Left forelimb (tissue), 1 donor: ENCODE results near the gene FAM124A.

Experiments
- DNase-seq: peaks from one replicate; pipeline ENCODE4 v3.0.0-alpha.2; 2018; ENCODE audit warnings: low spot score

The FAM124A gene

DNA sequence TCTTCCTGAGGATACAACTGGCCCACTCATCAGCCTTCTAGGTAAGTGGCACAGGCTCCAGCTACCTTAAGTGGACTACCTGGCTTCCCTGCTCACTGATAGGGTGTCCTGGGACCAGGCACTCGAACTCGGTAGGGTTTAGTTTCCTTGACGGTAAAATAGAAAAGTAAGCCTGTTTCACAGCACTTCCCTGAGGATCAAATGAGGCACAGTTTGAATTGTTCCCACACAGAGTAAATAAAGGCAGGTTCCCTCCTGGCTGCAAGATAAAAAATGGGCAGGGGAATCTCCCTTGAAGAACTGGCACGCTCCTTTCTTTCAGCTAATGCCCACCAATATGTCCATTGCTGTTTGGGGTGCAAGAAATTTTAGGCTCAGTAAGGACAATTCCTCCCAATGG, 1.1 kb upstream of the FAM124A start:
- no peak for DNase-seq

DNA sequence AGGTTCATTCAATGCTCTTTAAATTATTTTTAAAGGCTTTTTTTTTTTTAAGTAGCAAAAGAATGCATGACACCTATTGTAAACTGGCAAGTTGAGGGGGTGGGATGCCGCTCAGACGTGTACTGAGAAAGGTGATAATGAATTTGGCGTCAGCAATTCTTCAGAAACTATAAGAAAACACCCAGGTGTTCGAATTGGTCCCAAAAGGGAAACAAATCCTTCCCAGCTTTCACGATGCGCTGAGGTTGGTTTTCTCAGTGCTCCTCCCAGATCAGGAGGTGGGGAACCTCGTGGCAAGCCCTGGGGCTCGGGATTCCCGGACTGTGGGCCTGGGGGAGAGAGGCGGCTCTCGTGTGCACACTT, 543 bp upstream of the FAM124A start:
- DNase-seq, result no peak

DNA sequence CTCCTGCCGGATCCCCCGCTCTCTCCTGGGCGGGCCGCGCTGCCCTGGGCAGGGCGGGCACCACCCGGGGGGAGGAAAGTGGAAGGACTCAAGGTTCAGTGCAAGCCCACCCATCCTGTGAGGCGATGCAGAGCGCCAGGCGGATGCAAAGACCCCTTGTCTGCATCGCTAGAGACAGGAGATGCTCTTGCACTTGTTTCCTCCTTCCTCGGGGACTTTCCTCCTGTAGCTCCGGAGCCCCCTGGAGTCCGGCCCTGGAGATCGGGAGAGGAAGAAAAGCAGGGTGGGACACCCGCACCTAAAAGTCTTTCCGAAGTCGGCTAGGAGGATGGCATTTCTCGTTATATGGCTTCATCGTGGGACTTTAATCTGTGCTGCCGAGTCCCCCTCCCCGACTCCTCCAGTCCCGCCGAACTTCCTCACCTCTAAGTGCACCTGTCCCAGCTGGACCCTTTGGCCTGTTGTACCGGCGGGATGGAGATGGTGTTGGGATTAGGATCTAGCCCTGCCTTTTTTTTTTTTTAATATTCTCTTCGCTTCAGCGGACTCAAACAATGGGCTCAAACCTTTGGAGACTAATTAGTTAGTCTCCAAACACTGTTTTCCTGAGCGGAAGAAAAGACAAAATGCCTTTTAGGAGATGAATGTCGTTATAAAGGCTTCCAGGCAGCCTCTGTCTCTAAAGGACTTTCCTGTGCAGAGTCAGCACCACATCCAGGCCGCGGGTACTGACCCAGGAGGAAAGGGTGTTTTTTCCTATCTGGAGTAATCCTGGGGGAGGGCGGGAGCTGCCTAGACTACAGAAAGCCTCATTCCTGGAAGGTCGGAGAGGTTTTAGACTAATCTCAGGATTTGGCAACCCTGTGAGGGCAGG, 725 bp downstream of the FAM124A start:
- DNase-seq, result no peak

DNA sequence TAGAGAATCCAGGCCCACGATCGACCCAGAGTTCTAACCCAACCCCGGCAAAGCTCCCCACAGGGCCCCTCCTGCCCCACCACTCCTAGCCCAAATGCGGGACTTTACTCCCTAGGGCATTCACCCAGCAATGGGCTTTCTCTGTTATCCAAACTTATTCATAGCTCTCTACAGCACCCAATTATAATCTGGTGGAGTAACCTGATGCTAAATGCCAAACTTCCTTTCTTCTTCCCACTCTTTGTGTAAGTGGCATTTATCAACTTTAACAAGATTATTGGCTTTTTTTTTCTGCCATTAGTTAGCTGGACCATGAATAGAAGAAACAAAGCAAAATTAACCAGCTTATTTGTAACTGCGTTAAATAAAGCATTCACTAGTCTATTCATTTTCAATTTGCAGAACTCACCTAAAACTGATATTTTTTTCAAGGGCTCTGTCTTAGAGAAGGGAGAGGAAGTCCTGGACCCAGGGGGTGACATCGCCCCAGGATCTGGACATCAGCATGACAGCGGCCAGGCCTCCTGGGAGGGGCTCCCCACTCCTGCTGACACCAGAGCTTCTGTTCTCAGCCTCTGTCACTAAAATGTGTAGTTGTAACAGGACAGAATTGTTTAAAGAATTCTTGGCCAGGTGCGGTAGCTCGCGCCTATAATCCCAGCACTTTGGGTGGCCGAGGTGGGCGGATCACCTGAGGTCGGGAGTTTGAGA, 1.5 kb downstream of the FAM124A start:
- no peak for DNase-seq

DNA sequence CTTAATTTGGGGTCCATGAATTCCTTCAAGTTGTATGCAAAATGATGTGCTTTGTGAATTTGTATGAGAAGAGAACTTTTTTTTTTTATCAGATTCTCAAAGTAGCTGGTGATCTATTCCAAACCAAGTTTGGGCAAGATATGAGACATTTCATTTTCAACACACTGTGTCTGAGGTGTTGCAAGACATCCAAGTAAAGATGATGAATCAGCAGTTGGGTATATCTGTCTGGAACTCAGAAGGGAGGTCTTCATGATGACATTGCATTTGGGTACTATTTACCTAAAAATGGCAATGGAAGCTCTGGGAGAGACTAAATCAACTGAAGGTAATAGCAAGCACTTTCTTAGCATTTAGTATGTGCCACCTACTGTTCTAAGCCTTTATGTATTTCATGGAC, 2.8 kb downstream of the FAM124A start:
- no peak for DNase-seq

DNA sequence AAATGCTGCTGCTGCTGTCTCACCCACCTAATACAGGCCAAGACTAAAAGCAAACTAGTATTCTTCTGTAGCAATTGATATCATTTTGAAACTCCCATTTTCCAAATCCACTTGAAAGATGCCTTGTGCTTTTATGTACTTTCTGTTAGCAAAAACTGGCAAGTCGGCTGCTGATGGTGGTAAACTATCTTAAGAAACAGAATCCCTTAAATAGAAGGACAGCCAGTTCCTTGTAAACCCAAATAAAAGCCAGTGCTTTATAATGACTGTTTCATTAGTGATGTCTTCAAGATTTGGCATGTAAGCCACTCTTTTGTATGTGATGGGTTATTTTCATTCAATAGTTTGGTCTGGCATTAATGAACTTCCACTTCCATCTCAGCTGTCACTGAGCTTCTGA, 5.2 kb downstream of the FAM124A start:
- no peak for DNase-seq

DNA sequence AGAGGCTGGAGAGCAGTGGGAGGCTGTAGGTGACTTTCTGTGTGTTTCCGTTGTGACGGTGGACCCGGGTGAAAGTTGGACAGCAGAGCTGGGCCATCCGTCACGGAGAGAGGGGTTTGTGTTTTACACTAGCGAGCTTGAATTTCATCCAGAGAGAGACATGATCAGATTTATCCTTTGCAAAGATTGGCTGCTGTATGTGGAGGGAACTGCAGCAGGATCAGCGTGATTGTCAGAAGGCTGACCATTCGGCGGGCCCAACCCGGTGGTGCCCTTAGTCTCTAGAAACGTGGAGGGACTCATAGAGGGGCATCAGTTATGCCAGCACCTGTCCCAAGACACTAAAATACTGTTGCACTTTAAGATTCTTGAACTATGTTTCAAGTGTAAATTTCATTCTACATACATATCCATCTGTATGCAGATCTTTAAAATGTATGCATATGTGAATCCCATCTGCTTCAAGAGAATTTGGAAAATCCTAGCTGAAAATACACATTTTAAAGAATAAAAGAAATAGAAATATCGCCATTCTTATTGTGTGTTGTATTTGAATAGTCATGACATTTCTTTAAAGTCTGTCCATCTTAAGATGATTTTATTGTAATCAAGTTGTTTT, 7.0 kb downstream of the FAM124A start:
- DNase-seq, result no peak

DNA sequence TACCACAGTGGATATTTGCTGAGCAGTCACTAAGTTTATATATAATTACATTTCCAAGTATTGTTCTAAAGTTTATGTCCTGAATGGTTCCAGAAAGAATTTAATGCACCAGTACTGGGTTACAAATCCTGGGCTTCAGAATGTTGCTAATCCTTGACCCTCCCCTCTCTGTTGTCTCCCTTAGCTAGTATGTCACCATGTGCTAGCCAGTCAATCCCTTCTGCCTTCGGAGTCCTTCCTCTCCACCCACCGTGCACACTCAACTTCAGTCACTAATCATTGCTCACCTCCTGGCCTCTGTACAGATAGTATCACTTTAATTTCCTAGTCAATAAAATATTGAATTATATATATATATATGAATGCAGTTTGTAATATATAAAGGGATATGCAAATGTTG, 7.5 kb downstream of the FAM124A start:
- DNase-seq, result no peak

DNA sequence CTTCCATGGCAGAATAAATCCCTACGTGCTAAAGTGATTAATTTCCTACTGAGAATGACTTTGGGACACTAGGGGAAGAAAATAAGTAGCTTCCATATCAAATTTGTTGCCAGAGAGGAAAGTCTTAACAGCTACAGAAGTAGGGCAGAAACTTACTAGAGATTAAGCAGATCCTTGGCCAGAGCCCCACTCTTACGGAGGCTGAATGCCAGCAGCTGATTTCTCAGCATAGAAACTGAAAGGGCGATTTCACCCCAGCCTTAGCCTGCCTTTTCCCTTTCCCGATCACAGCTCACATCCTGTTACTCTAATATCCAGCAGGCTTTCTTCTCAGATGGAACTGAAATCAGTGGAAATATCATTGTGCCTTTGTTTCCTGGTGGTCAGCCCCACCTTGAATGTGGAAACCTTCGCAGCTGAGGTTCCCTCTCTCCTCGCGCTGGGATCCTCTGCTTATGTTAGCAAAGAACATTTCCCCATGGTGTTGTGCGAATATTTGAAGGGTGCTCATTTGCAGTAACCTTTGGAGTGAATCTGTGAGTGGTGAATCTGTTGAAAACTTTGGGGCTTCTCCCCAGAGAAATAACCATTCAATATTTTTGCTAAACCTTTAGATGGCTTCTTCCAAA, 8.4 kb downstream of the FAM124A start:
- no peak for DNase-seq

DNA sequence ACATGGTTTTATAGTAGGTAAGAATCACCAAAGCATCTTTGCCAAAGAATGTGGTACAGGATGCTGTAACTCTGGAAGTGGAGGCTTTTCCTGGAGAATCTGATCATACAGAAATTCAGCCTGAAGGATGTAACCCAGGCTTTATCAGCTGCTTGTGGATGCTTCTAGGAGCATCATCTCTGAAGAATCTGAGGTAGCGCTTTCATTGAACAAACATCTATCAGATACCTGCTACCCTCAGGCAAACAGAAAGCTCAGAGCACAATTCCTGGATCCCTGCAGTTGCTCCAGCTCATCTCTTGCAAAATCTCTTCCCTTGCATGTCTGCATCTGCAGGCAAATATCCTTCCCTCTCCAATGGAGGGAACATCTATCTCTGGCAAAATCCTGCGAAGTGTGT, 9.3 kb downstream of the FAM124A start:
- DNase-seq, result no peak

DNA sequence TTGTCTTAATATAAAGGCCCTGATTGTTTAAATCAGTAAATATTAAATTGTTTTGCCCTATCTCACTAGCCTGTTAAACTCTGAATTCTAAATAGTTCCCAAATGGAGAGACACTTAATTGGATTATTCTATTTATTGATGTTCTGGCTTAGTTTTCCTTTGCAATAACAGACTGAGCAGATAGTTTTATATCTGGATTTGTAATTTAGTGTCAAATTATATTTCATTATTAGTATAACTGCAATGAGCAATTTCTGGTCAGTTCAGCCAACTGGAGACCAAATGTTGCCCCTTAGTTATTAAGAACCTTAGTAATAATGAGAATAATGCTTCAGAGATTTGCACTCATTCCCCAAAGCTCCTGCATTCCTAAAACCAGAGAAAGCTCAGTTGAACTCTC, 10.1 kb downstream of the FAM124A start:
- no peak for DNase-seq

DNA sequence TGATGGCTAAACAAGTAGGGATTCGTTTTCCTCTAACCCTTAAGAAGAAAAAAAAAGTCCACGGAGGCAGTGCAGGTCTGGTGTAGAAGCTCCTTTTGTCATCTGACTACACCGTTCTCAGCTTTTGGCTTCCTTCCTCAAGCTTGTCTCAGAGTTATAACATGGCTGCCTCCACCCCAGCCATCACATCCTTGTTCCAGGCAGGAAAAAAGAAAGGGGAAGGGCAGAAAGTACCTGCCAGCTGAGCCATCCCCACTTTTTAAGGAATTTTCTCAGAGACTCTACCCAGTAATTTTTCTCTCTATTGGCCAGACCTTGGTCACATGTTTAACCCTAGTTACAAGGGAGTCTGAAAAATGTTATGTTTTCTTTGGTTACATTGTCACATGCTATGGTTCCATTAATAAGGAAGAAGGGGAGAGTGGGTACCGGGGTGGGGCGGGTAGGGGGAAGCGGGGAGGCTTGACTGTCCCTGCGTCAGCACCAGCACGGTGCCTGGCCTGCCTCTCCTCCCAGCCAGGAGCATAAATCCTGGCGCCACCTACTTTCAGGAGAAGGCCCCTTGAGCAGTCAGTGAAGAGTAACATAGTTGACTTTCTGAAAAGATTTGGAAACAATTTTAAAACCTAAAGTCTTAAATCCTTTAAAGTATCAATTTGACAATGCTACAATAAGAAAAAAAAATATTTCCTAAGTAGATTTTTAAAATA, 11.1 kb downstream of the FAM124A start:
- no peak for DNase-seq

DNA sequence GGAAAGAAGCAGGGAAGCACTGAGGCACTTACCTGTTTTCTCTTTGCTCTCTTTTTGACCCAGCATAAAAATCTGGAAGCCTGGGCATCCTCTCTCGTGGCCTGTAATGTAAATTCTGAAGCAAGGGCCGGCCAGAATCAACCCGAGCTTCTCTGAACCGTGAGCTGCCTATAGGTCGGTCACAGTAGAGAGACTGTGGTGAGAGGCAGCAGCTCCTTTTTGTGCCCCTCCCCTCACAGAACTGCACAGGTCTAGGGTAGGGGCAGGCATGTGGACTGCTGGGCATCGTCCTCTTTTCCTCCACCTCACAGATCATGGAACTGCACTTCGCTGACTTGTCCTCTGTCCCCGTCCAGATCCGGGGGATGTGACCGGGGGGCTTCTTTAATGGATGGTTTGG, 12.5 kb downstream of the FAM124A start:
- no peak for DNase-seq

DNA sequence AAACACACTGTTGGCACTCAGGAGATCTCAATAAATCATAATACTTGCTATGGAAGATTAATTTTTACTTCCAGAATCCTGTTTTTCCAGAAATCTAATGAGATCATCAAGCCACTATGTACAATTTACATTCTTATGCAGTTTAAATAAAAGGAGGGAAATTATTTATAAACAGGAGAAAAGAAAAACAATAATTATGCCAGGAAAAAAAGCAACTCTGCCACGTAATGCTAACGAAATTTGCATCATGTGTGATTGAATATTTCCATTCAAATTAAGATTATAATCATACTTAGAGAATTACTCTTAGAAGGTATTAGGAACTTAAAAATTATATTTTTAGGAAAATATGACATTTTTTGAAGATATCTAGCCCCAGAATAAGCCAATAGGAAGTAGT, 13.0 kb downstream of the FAM124A start:
- no peak for DNase-seq

DNA sequence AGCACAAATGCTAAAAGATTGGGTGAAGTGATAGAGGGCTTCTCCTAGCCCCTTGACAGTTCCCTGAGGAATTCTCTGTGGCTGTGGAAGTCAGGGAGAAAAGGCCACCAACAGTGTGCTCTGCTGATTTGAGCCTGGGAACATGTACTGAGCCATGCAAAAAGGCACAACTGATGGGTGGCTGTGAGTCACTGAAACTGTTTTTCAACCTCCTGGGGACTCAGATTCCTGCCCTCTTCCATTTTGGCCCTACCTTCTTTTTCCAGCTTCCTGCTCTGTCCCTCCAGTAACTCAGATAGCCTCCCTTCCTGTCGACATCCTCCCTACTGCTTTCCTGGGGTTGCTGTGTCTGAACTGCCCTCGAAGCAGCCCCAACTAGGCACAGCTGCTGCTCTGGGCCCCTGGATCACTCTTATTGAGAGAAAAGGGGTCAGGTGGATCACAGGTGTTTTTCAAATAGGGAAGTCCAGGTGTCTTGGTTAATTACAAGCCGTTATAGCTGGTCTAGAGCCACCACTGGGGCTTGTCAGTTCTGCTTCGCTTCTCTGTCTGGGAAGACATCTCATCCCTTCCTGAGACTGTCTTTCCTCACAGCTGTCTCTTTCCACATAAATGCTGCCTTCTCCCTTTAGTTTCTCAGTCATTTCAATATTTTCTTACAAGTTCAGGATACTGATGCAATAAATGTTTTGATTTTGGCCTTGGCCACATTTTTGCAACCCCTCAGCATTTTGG, 13.7 kb downstream of the FAM124A start:
- DNase-seq, result no peak

DNA sequence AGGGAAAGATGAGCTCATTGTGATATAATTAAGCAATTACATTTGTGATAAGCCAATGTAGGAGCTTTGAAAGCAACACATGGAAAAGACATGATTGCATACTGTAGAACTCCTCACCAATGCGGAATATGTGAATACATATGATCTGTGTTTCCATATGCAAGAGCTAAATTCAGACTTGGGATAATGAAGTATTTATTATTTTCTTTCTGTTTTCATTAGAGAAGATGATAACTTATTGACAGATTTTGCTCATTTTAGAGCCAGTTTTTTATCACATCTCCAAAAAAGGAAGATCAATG, 14.2 kb downstream of the FAM124A start:
- no peak for DNase-seq

DNA sequence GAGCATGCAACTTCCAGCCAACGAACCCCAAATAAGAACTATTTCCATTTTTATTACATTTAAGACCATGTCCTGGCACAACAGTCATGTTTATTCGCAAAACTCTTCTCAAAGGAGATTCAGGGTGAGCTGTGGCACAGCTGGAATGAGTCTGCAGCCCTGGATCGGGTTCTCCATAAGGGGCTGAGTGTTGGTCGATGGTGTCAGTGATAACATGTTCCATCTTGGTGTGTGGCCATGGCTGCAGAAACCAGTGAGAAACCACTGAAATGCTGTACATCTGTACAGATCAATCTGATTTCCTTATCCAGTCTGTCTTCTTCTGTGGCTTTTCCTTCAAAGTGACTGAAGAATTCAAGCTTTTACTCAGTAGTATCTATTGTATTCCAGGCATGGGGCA, 15.2 kb downstream of the FAM124A start:
- no peak for DNase-seq

DNA sequence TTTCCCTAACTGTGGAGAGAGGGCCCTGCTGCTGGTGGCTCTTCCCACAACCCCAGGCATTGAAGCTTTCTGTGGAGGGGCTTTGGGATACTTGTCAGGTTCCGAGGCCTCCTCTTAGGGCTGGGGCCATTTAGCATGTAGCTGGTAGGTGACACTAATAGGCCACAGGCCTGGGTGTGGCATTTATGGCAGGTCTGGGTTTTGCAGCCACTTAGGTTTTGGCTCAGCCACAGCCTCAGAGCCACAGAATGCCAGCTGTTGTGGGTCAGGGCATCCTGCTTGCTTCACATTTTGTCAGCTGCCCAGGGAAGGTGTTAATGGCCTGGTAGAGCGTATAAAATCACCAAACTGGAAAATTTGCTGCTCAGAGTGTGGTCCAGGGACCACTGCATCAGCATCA, 15.7 kb downstream of the FAM124A start:
- no peak for DNase-seq

DNA sequence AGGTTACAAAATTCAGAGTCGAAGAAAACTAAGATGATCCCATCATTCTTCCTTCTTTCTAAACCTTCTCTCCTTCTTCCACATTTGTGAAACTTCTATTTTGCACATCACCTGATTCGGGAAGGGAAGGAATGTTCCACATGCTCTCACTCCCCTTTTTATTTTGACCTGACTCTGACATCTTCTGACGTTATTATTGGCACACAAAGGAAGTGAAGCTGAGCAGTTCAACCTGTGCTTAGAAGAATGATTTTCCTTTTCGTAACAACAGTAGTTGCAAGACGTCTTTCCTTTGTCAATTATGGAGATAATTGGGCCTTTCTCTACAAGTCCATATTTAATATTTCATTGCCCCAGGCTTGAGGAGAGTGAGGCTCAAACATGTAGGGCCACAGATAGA, 18.0 kb downstream of the FAM124A start:
- no peak for DNase-seq

DNA sequence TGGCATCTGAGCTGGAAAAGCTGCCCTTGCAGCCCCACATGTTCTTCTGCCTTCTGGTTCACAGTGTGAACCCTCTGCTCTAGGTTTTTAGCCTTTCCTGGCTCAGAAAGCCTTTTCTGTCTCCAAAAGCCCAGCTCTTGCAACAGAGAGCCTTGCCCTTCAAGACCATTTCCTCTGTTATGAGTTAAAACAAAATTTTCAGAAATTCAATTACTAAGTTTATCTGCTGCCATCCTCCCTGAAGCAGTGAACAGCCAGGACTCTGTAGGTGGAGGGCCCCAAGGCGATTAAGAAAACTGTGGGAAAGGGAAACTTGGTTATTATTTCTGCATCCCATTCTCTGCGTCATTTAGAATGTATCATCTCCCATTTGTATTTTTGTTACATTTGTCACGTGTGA, 18.8 kb downstream of the FAM124A start:
- no peak for DNase-seq

DNA sequence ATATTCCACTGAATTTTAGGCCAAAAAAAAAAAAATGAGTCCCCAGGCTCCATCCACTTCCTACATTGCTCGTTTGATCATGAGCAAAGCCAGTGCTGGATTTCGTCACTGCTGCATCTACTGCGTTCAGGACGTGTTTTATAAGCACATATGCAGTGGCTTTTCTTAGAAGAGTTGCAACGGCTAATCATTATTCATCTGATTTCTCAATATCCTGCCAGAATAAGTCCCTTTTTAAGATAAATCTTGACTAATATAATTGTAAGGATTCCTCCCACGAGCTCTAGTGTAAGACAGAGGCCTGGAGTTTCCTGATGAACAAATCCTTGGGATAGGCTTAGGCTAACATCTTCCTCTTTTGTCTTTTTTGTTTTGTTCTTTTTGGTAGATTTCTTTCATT, 19.5 kb downstream of the FAM124A start:
- DNase-seq, result no peak

DNA sequence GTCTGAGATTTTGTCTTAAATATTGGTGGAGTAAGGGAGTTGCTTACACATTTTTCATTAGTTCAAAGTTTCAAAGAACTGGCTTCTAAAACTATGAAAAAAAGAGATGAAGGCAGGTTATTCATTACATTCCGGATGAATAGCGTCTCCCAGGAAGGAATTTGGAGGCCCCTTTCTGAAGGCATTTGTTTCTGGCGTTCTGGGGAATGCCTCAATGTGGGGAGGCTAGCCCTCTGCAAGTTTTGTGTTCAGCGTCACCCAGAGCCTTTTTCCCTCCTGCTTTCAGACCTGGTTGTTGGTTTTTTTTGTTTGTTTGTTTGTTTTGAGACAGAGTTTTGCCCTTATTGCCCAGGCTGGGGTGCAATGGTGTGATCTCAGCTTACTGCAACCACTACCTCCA, 21.0 kb downstream of the FAM124A start:
- no peak for DNase-seq
